ENCODE results near the gene PLA2G2F. TPM values are rescaled to one million over a fixed set of nuclear protein-coding genes. Genes with fewer than 3 reads are reported as not detected.

Gene PLA2G2F
- total and polyA plus RNA-seq, 3 donors from 2014 or later, result not detected

DNA sequence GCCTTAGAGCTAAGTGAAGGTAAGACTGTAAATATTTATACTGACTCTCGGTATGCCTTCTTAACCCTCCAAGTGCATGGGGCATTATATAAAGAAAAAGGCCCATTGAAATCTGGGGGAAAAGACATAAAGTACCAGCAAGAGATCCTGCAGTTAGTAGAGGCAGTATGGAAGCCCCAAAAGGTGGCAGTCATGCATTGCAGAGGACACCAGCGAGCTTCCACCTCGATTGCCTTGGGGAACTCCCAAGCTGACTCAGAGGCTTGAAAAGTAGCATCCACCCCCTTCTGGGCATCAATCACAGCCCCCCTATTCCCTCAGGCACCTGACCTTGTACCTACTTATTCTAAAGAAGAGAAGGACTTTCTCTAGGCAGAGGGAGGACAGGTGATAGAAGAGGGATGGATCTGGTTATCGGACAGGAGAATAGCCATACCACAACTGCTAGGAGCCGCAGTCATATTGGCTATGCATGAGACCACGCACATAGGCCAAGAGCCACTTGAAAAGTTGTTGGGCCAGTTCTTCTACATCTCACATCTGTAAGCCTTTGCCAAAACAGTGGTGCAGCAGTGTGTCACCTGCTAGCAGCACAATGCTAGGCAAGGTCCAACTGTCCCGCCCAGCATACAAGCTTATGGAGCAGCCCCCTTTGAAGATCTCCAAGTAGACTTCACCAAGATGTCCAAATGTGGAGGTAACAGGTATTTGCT, 19.4 kb downstream of the PLA2G2F start:
- Histone ChIP-seq H3K9me3 (no peaks in the 10 kb centered on the region), H3K27me3 (no peaks in the 10 kb centered on the region), H3K4me3 (no peak overlapping the region), H3K36me3 (ENCODE audit: low read depth, missing control alignments) (no peaks in the 10 kb centered on the region), H3K4me1 (peaks cover 4% of the 10 kb centered on the region), H3K27ac (no peak overlapping the region)
- WGBS, 2 donors, result 93 to 98% methylated on average over 5 to 7 of the region's 7 CpGs
- DNase-seq, result no peak
- TF ChIP-seq, protein P1, sequence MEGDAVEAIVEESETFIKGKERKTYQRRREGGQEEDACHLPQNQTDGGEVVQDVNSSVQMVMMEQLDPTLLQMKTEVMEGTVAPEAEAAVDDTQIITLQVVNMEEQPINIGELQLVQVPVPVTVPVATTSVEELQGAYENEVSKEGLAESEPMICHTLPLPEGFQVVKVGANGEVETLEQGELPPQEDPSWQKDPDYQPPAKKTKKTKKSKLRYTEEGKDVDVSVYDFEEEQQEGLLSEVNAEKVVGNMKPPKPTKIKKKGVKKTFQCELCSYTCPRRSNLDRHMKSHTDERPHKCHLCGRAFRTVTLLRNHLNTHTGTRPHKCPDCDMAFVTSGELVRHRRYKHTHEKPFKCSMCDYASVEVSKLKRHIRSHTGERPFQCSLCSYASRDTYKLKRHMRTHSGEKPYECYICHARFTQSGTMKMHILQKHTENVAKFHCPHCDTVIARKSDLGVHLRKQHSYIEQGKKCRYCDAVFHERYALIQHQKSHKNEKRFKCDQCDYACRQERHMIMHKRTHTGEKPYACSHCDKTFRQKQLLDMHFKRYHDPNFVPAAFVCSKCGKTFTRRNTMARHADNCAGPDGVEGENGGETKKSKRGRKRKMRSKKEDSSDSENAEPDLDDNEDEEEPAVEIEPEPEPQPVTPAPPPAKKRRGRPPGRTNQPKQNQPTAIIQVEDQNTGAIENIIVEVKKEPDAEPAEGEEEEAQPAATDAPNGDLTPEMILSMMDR (IDR thresholded peaks at IDR 0.05), result no peak
- TF ChIP-seq POLR2A (IDR thresholded peaks at IDR 0.05), result no peak
- intact Hi-C loops (cut with DNase I; ENCODE audit: low total_unique reads), result no loop called here

GRCh38 chr1:20160034-20160433, 20.9 kb downstream of the PLA2G2F start:
- Histone ChIP-seq H3K36me3 (ENCODE audit: low read depth, missing control alignments) (no peaks in the 10 kb centered on the region), H3K27me3 (no peaks in the 10 kb centered on the region), H3K4me1 (no peaks in the 10 kb centered on the region), H3K27ac (no peak overlapping the region), H3K4me3 (no peak overlapping the region), H3K9me3 (no peaks in the 10 kb centered on the region)
- no peak for TF ChIP-seq POLR2A (IDR thresholded peaks at IDR 0.05)
- TF ChIP-seq, protein P1 (IDR thresholded peaks at IDR 0.05), result no peak
- 82 to 86% methylated on average over 1 of the region's 1 CpG for WGBS, 2 donors
- DNase-seq, result no peak
- intact Hi-C loops (cut with DNase I; ENCODE audit: low total_unique reads), result no loop called here

DNA sequence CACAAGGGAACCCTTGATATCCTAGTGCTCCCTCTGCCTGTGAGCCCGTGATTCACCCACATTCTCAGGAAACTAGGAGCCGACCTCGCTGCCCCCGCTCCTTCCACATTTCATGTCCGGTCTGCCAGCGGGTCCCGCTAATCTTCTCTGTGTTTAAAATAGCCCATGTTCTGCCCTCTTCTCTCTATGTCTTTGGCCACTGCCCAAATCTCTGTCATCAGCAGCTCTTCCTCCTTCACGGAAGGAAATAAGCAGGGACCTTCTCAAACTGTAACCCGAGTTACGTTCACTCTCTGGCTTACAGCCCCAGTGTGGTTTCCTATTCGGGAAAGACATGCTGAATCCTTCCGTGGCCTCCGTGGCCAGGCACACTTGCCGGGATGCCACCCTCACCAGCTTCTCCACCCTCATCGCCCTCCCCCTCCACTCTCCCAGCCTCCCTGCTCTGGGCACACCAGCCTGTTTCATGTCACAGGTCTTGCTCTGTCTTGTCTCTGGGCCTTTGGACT, 25.6 kb downstream of the PLA2G2F start:
- DNase-seq, result no peak
- H3K36me3 ChIP-seq (ENCODE audit: low read depth, missing control alignments), result no peaks in the 10 kb centered on the region
- peaks cover 21% of the 10 kb centered on the region for H3K4me1 ChIP-seq
- no peak overlapping the region for H3K27ac ChIP-seq
- 62 to 84% methylated on average over 15 of the region's 15 CpGs for WGBS, 2 donors
- TF ChIP-seq, protein P1 (IDR thresholded peaks at IDR 0.05), result no peak
- TF ChIP-seq POLR2A (IDR thresholded peaks at IDR 0.05), result no peak
- H3K9me3 ChIP-seq, result no peaks in the 10 kb centered on the region
- no peak overlapping the region for H3K4me3 ChIP-seq
- no peaks in the 10 kb centered on the region for H3K27me3 ChIP-seq
- intact Hi-C loops (cut with DNase I; ENCODE audit: low total_unique reads), result no loop called here

- Histone ChIP-seq H3K9me3 (no peaks in the 10 kb centered on the region), H3K36me3 (ENCODE audit: low read depth, missing control alignments) (no peaks in the 10 kb centered on the region), H3K27me3 (no peaks in the 10 kb centered on the region), H3K4me1 (peaks cover 21% of the 10 kb centered on the region), H3K4me3 (no peak overlapping the region), H3K27ac (no peak overlapping the region)
- DNase-seq, result no peak
- WGBS, 2 donors, result 75 to 89% methylated on average over 15 to 16 of the region's 16 CpGs
- intact Hi-C loops (cut with DNase I; ENCODE audit: low total_unique reads), result no loop called here
- TF ChIP-seq, protein P1 (IDR thresholded peaks at IDR 0.05), result peak in 2 of 3 experiments; percentile 18 to 43
- no peak for TF ChIP-seq POLR2A (IDR thresholded peaks at IDR 0.05)
Observed at GRCh38 chr1:20165522-20165951, 26.4 kb downstream of the PLA2G2F start.

DNA sequence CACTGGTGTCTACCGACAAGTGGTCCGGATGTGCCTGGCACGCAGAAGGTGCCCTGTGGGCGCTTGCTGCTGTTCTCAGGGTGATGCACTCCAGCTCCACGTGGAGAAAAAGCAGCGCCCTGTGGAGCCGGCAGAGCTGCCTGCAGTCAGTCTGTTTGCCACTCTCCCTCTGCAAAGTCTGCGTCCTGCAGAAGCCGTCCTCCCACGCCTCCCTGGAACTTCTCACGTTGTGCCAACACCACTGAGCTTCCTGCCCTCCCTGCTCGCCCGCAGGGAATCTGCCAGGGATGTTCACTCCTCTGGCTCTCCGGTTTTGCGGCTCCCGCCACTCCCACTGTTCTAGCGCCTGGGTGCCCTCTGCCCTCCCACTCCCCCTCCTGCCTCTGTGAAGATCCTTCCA, 26.9 kb downstream of the PLA2G2F start:
- intact Hi-C loops (cut with DNase I; ENCODE audit: low total_unique reads), result no loop called here

More for the DNA sequence above, 26.9 kb downstream of the PLA2G2F start:
- Histone ChIP-seq H3K4me3 (no peak overlapping the region), H3K27ac (no peak overlapping the region), H3K9me3 (no peaks in the 10 kb centered on the region), H3K4me1 (peaks cover 21% of the 10 kb centered on the region), H3K36me3 (ENCODE audit: low read depth, missing control alignments) (no peaks in the 10 kb centered on the region), H3K27me3 (no peaks in the 10 kb centered on the region)
- no peak for TF ChIP-seq POLR2A (IDR thresholded peaks at IDR 0.05)
- TF ChIP-seq, protein P1 (IDR thresholded peaks at IDR 0.05), result no peak
- 41 to 49% methylated on average over 9 to 17 of the region's 17 CpGs for WGBS, 2 donors
- peak; percentile 91 for DNase-seq

Measured in testis (tissue), 3 donors.